ENCODE data around the gene CDC42EP3. TPM values are rescaled to one million over a fixed set of nuclear protein-coding genes. Genes with fewer than 3 reads are reported as not detected.

Gene CDC42EP3, protein sequence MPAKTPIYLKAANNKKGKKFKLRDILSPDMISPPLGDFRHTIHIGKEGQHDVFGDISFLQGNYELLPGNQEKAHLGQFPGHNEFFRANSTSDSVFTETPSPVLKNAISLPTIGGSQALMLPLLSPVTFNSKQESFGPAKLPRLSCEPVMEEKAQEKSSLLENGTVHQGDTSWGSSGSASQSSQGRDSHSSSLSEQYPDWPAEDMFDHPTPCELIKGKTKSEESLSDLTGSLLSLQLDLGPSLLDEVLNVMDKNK
- 10.1 and 10.7 TPM in 2 replicates for total RNA-seq

DNA sequence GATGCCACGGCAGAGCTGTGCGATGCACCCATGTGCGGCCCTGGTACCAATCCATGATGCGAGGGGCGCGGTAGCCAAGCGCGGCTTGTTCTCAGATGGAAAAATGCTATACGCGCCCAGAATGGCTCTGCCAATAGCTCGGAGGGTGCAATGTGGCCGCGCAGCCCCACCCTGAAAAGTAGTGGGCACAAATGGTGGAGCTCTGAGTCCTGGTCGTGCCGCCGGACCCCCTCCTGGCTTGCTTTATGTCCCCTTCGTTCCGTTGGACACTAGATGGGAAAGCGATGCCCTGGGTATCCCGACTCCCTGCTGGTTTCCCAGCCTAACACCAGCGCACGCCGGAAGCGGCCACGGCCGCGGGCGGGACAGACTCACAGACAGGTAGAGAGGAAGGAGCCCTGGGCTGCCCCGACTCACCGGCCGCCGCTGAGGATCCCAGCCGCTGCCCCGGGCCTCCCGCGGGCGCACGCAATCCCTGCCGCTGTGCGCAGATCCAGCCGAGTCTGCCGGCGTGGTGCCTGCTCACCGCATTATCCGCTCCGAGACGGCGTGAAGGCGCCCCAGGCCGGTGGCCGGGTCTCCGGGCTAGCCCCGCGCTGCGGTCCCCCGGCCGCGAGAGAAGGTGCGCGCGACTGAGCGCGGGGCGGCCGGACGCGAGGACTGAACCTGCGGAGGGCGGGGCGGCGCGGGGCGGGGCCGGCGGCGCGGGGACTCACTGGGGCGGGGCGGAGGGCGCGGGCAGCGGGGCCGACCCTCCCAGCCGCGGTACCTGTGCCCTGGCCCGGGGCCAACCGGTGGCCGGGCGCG is at the start of gene CDC42EP3:
Gene CDC42EP3 (minus strand): TSS at position 634 of the 807 bp plus-strand sequence. CDS start 25,055 bp downstream, outside the sequence.
- Mint-ChIP-seq H3K36me3 (ENCODE audit: low read depth) (no peaks in the 10 kb centered on the region), H3K9me3 (no peaks in the 10 kb centered on the region), H3K4me3 (peak within 1 kb of the TSS; percentile 95), H3K4me1 (ENCODE audit: low read depth) (peaks cover 34% of the 10 kb centered on the region), H3K27me3 (ENCODE audit: insufficient read depth) (peaks cover 5% of the 10 kb centered on the region), H3K27ac (peak within 1 kb of the TSS; percentile 82)
- intact Hi-C loops (cut with micrococcal nuclease) = loop anchor here (1.0 to 10.0 kb wide), 6 partner anchors 42 to 404 kb away; partner anchors contain the start of gene CYP1B1
- DNase-seq (ENCODE audit: low spot score) = peak; percentile 59

GRCh38 chr2:37721201-37721560 is 49.7 kb upstream of the CDC42EP3 start:
- no peak overlapping the region for H3K4me3 Mint-ChIP-seq
- intact Hi-C loops (cut with micrococcal nuclease) = no loop called here
- no peaks in the 10 kb centered on the region for H3K36me3 Mint-ChIP-seq (ENCODE audit: low read depth)
- H3K27me3 Mint-ChIP-seq (ENCODE audit: insufficient read depth) = peaks cover 14% of the 10 kb centered on the region
- H3K9me3 Mint-ChIP-seq = peaks cover 6% of the 10 kb centered on the region
- H3K4me1 Mint-ChIP-seq (ENCODE audit: low read depth) = no peaks in the 10 kb centered on the region
- no peak overlapping the region for H3K27ac Mint-ChIP-seq
- DNase-seq (ENCODE audit: low spot score) = no peak

- Mint-ChIP-seq H3K27ac (no peak overlapping the region), H3K4me1 (ENCODE audit: low read depth) (no peaks in the 10 kb centered on the region), H3K36me3 (ENCODE audit: low read depth) (no peaks in the 10 kb centered on the region), H3K9me3 (peaks cover 11% of the 10 kb centered on the region), H3K27me3 (ENCODE audit: insufficient read depth) (peaks cover 17% of the 10 kb centered on the region), H3K4me3 (no peak overlapping the region)
- intact Hi-C loops (cut with micrococcal nuclease) = no loop called here
- DNase-seq (ENCODE audit: low spot score) = no peak
Observed at GRCh38 chr2:37720533-37721200, 49.2 kb upstream of the CDC42EP3 start.

GRCh38 chr2:37718515-37719161 is 47.2 kb upstream of the CDC42EP3 start:
- no peak overlapping the region for H3K4me3 Mint-ChIP-seq
- intact Hi-C loops (cut with micrococcal nuclease) = no loop called here
- H3K9me3 Mint-ChIP-seq = peaks cover 28% of the 10 kb centered on the region
- DNase-seq (ENCODE audit: low spot score) = no peak
- H3K27me3 Mint-ChIP-seq (ENCODE audit: insufficient read depth) = peaks cover 11% of the 10 kb centered on the region
- peaks cover 4% of the 10 kb centered on the region for H3K4me1 Mint-ChIP-seq (ENCODE audit: low read depth)
- no peaks in the 10 kb centered on the region for H3K36me3 Mint-ChIP-seq (ENCODE audit: low read depth)
- no peak overlapping the region for H3K27ac Mint-ChIP-seq

- no peak overlapping the region for H3K4me3 Mint-ChIP-seq
- intact Hi-C loops (cut with micrococcal nuclease) = loop anchor here (1.0 to 5.0 kb wide), 5 partner anchors 42 to 347 kb away; partner anchors contain the start of gene CDC42EP3
- H3K9me3 Mint-ChIP-seq = peaks cover 32% of the 10 kb centered on the region
- H3K27ac Mint-ChIP-seq = peak overlapping the region; percentile 17
- peaks cover 34% of the 10 kb centered on the region for H3K4me1 Mint-ChIP-seq (ENCODE audit: low read depth)
- no peak for DNase-seq (ENCODE audit: low spot score)
- no peaks in the 10 kb centered on the region for H3K36me3 Mint-ChIP-seq (ENCODE audit: low read depth)
- H3K27me3 Mint-ChIP-seq (ENCODE audit: insufficient read depth) = peaks cover 8% of the 10 kb centered on the region
Observed at GRCh38 chr2:37713258-37713700, 41.8 kb upstream of the CDC42EP3 start.

DNA sequence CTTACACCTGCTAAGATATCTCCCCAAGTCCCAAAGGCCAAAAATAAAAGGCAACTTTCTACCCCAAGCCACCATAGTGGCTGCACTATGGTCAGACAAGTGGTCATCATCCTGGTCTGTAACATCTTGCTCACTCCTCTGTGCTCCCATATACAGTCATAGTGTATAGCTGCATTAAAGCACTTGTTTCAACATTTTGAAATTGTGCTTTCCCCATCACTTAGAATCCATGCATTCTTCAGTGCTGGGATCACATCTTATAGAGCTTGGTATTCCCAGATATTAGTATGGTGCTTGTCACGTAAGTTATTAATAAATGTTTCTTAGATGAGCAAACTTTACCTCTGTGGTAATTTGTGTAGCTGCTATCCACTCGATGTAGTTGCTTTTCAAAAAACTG is 40.4 kb upstream of the CDC42EP3 start:
- Mint-ChIP-seq H3K27ac (no peak overlapping the region), H3K36me3 (ENCODE audit: low read depth) (no peaks in the 10 kb centered on the region), H3K4me3 (no peak overlapping the region), H3K9me3 (peaks cover 29% of the 10 kb centered on the region), H3K4me1 (ENCODE audit: low read depth) (peaks cover 43% of the 10 kb centered on the region), H3K27me3 (ENCODE audit: insufficient read depth) (peaks cover 4% of the 10 kb centered on the region)
- DNase-seq (ENCODE audit: low spot score) = no peak
- intact Hi-C loops (cut with micrococcal nuclease) = loop anchor here (2.0 to 5.0 kb wide), 3 partner anchors 41 to 315 kb away; partner anchors contain the start of gene CDC42EP3

GRCh38 chr2:37711308-37711731 is 39.9 kb upstream of the CDC42EP3 start:
- Mint-ChIP-seq H3K27me3 (ENCODE audit: insufficient read depth) (peaks cover 4% of the 10 kb centered on the region), H3K4me3 (no peak overlapping the region), H3K27ac (no peak overlapping the region), H3K4me1 (ENCODE audit: low read depth) (peaks cover 44% of the 10 kb centered on the region), H3K9me3 (peaks cover 27% of the 10 kb centered on the region), H3K36me3 (ENCODE audit: low read depth) (no peaks in the 10 kb centered on the region)
- DNase-seq (ENCODE audit: low spot score) = peak; percentile 30
- intact Hi-C loops (cut with micrococcal nuclease) = loop anchor here (5.0 kb wide), 1 partner anchor 314 kb away; no protein-coding TSS in a partner anchor

- peaks cover under 1% of the 10 kb centered on the region for H3K36me3 Mint-ChIP-seq (ENCODE audit: low read depth)
- H3K4me3 Mint-ChIP-seq = no peak overlapping the region
- H3K4me1 Mint-ChIP-seq (ENCODE audit: low read depth) = peaks cover 44% of the 10 kb centered on the region
- no peaks in the 10 kb centered on the region for H3K27me3 Mint-ChIP-seq (ENCODE audit: insufficient read depth)
- intact Hi-C loops (cut with micrococcal nuclease) = no loop called here
- no peak for DNase-seq (ENCODE audit: low spot score)
- H3K27ac Mint-ChIP-seq = no peak overlapping the region
- H3K9me3 Mint-ChIP-seq = peaks cover 9% of the 10 kb centered on the region
Observed at GRCh38 chr2:37709111-37709510, 37.7 kb upstream of the CDC42EP3 start.

GRCh38 chr2:37708146-37708545 is 36.7 kb upstream of the CDC42EP3 start:
- intact Hi-C loops (cut with micrococcal nuclease) = no loop called here
- no peak overlapping the region for H3K4me3 Mint-ChIP-seq
- peaks cover 3% of the 10 kb centered on the region for H3K27me3 Mint-ChIP-seq (ENCODE audit: insufficient read depth)
- H3K9me3 Mint-ChIP-seq = no peaks in the 10 kb centered on the region
- H3K27ac Mint-ChIP-seq = no peak overlapping the region
- peaks cover 35% of the 10 kb centered on the region for H3K4me1 Mint-ChIP-seq (ENCODE audit: low read depth)
- DNase-seq (ENCODE audit: low spot score) = no peak
- H3K36me3 Mint-ChIP-seq (ENCODE audit: low read depth) = peaks cover 2% of the 10 kb centered on the region

- Mint-ChIP-seq H3K9me3 (no peaks in the 10 kb centered on the region), H3K27ac (no peak overlapping the region), H3K27me3 (ENCODE audit: insufficient read depth) (peaks cover 6% of the 10 kb centered on the region), H3K36me3 (ENCODE audit: low read depth) (peaks cover 2% of the 10 kb centered on the region), H3K4me1 (ENCODE audit: low read depth) (peaks cover 30% of the 10 kb centered on the region), H3K4me3 (no peak overlapping the region)
- DNase-seq (ENCODE audit: low spot score) = no peak
- intact Hi-C loops (cut with micrococcal nuclease) = no loop called here
Observed at GRCh38 chr2:37707393-37707792, 36.0 kb upstream of the CDC42EP3 start.

GRCh38 chr2:37706334-37707183 is 35.1 kb upstream of the CDC42EP3 start:
- Mint-ChIP-seq H3K27ac (no peak overlapping the region), H3K36me3 (ENCODE audit: low read depth) (peaks cover 2% of the 10 kb centered on the region), H3K4me3 (no peak overlapping the region), H3K4me1 (ENCODE audit: low read depth) (peaks cover 25% of the 10 kb centered on the region), H3K27me3 (ENCODE audit: insufficient read depth) (peaks cover 6% of the 10 kb centered on the region), H3K9me3 (peaks cover 7% of the 10 kb centered on the region)
- no peak for DNase-seq (ENCODE audit: low spot score)
- intact Hi-C loops (cut with micrococcal nuclease) = no loop called here

- no peak for DNase-seq (ENCODE audit: low spot score)
- H3K27me3 Mint-ChIP-seq (ENCODE audit: insufficient read depth) = peaks cover 9% of the 10 kb centered on the region
- H3K4me1 Mint-ChIP-seq (ENCODE audit: low read depth) = peaks cover 11% of the 10 kb centered on the region
- intact Hi-C loops (cut with micrococcal nuclease) = no loop called here
- H3K27ac Mint-ChIP-seq = no peak overlapping the region
- H3K9me3 Mint-ChIP-seq = peaks cover 12% of the 10 kb centered on the region
- H3K4me3 Mint-ChIP-seq = no peak overlapping the region
- peaks cover 2% of the 10 kb centered on the region for H3K36me3 Mint-ChIP-seq (ENCODE audit: low read depth)
Observed at GRCh38 chr2:37705191-37705590, 33.7 kb upstream of the CDC42EP3 start.

Data from activated T-helper 1 cell treated with anti-CD3 and anti-CD28 coated beads, Interleukin-12 subunit alpha, Interleukin-12 subunit beta, Interleukin-2, Interleukin-4 antibody, amounts not matched to agents 30 ng/mL and 10 ng/mL and 1 ng/mL, durations not matched to agents 14 hours and 24 hours and 36 hours (primary cell).